Endothelial cell of umbilical vein (primary cell): ENCODE results near the gene PRIM1. TPM values are rescaled to one million over a fixed set of nuclear protein-coding genes. Genes with fewer than 3 reads are reported as not detected.

Experiments used
- polyA plus RNA-seq, 4 experiments: library from polyadenylated mRNA; depleted of rRNA in 3 of 4; stranded (reverse) in 3 of 4; unstranded in 1 of 4; fragments of >200 nt; gene quantifications; 2 replicates each; pipeline versions ENCODE4 v1.2.1 to v1.2.3, GENCODE V29; 2011 to 2012; ENCODE audit warnings: missing spikeins in 1 of 4
- total RNA-seq: library from RNA; stranded (reverse); gene quantifications from 2 replicates; pipeline ENCODE4 v1.2.3, GENCODE V29; 2021

PRIM1 gene
- total and polyA plus RNA-seq, 2 donors (not counting 3 experiments of a cell fraction or from before 2014, with no cell fraction given) = 10.9 to 12.1 TPM

Other genes with a start within 250 kb of the PRIM1 start
- 95.4 and 103 TPM in 2 replicates for gene RBMS2, start 230.5 kb downstream of the PRIM1 start, total RNA-seq
- 66.8 and 90.5 TPM in 2 replicates for gene RBMS2, start 230.5 kb downstream of the PRIM1 start, polyA plus RNA-seq
- gene BAZ2A, start 122.0 kb downstream of the PRIM1 start, total RNA-seq = 91.4 and 97.7 TPM in 2 replicates
- 49.8 and 56.0 TPM in 2 replicates for gene BAZ2A, start 122.0 kb downstream of the PRIM1 start, polyA plus RNA-seq
- 520 and 590 TPM in 2 replicates for gene ATP5F1B, start 106.3 kb downstream of the PRIM1 start, total RNA-seq
- 829 and 941 TPM in 2 replicates for gene ATP5F1B, start 106.3 kb downstream of the PRIM1 start, polyA plus RNA-seq
- 262 and 278 TPM in 2 replicates for gene PTGES3, start 64.0 kb downstream of the PRIM1 start, total RNA-seq
- gene PTGES3, start 64.0 kb downstream of the PRIM1 start, polyA plus RNA-seq = 33.4 and 48.5 TPM in 2 replicates
- 886 and 892 TPM in 2 replicates for gene NACA, start 27.0 kb downstream of the PRIM1 start, total RNA-seq
- 130 and 260 TPM in 2 replicates for gene NACA, start 27.0 kb downstream of the PRIM1 start, polyA plus RNA-seq
- not detected in 2 replicates for gene HSD17B6, start 11.0 kb upstream of the PRIM1 start, total RNA-seq
- 0.25 TPM in 1 of 2 replicates, not detected in the other for gene HSD17B6, start 11.0 kb upstream of the PRIM1 start, polyA plus RNA-seq
- gene SDR9C7, start 182.1 kb upstream of the PRIM1 start, total RNA-seq = not detected in 2 replicates
- not detected in 2 replicates for gene SDR9C7, start 182.1 kb upstream of the PRIM1 start, polyA plus RNA-seq
- gene RDH16, start 205.3 kb upstream of the PRIM1 start, total RNA-seq = 0.09 and 0.29 TPM in 2 replicates
- gene RDH16, start 205.3 kb upstream of the PRIM1 start, polyA plus RNA-seq = 0.08 and 0.13 TPM in 2 replicates